NT2/D1 (cell line): ENCODE data around the gene CFAP43.

Experiments
- YY1 ChIP-seq: IDR thresholded peaks from 2 replicates; pipeline ENCODE4 v1.6.1; 2011; ENCODE audit not compliant: insufficient read length, insufficient read depth
- ZNF274 ChIP-seq: IDR thresholded peaks from 2 replicates; pipeline ENCODE4 v1.6.1; 2011; ENCODE audit warnings: mild to moderate bottlenecking, low read depth, low read length

DNA sequence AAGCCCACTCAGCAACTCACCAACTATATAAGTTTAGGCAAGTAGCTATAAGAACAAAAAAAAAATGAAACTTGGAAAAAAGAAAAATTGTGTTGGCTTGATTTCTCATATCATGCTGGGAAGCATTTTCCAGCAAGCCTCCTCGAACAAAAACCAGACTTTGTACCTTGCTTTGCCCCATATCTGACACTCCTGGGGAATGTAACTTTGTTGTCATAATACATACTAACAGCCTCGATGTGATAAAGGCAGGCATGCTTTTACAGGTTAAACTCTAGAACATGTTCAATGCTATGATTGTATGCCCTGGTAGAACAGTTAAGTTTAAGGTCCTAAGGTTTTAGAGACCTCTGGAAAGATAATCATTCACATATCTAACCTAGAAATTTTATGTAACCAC is 11.6 kb downstream of the CFAP43 start:
- no peak for TF ChIP-seq YY1
- TF ChIP-seq ZNF274: no peak
